HG03439 (cell line): Measurements from ENCODE around the gene ZXDC.

Source experiments
- ATAC-seq: cut with Tn5 transposase; IDR thresholded peaks from one replicate; pipeline ENCODE4 v1.9.1; 2021; ENCODE audit warnings: mild to moderate bottlenecking, moderate library complexity; ENCODE audit not compliant: unreplicated experiment

ZXDC gene

GRCh38 chr3:126475413-126476114 is at the start of gene ZXDC:
TSS of gene ZXDC (minus strand) at chr3:126475891. CDS start at chr3:126475865, 26 bp downstream.
- peak; percentile 84 for ATAC-seq

- no peak for ATAC-seq
Measured at GRCh38 chr3:126525091-126525852, 49.6 kb upstream of the ZXDC start.

- ATAC-seq = no peak
Measured at GRCh38 chr3:126524429-126524988, 48.8 kb upstream of the ZXDC start.

GRCh38 chr3:126523745-126524428 is 48.2 kb upstream of the ZXDC start, which contains the start of gene CHST13:
TSS of gene CHST13 (plus strand) at chr3:126524155. CDS start at chr3:126524333, 178 bp downstream.
- ATAC-seq = no peak

- no peak for ATAC-seq
Measured at GRCh38 chr3:126522363-126522788, 46.7 kb upstream of the ZXDC start.

GRCh38 chr3:126521122-126521891 is 45.6 kb upstream of the ZXDC start:
- ATAC-seq = no peak

- ATAC-seq = no peak
Measured at GRCh38 chr3:126519506-126520455, 44.1 kb upstream of the ZXDC start.

GRCh38 chr3:126518779-126519177 is 43.1 kb upstream of the ZXDC start:
- ATAC-seq = no peak

GRCh38 chr3:126517986-126518778 is 42.5 kb upstream of the ZXDC start:
- no peak for ATAC-seq

GRCh38 chr3:126517291-126517951 is 41.7 kb upstream of the ZXDC start, which contains the start of gene UROC1:
TSS of gene UROC1 (minus strand) at chr3:126517773. CDS start at chr3:126517719, 54 bp downstream.
- no peak for ATAC-seq

- ATAC-seq = no peak
Measured at GRCh38 chr3:126516936-126517290, 41.2 kb upstream of the ZXDC start.

GRCh38 chr3:126516152-126516935 is 40.7 kb upstream of the ZXDC start:
- ATAC-seq = no peak

GRCh38 chr3:126515066-126515706 is 39.5 kb upstream of the ZXDC start:
- no peak for ATAC-seq

GRCh38 chr3:126514161-126514560 is 38.5 kb upstream of the ZXDC start:
- no peak for ATAC-seq

- ATAC-seq = no peak
Measured at GRCh38 chr3:126512916-126513650, 37.4 kb upstream of the ZXDC start.

- no peak for ATAC-seq
Measured at GRCh38 chr3:126512026-126512425, 36.3 kb upstream of the ZXDC start.
